GM21526 (cell line): ENCODE data around the gene ACP3.
"Not testable (repeated sequence)": the region's sequence is repeated elsewhere in the genome, so short reads cannot be mapped to it uniquely, and the experiment has no call there.

Experiments
- ATAC-seq: cut with Tn5 transposase; IDR thresholded peaks from one replicate; pipeline ENCODE4 v1.9.1; 2021; ENCODE audit warnings: moderate library complexity; ENCODE audit not compliant: unreplicated experiment, low FRiP score

ACP3 gene

GRCh38 chr3:132354916-132355702 is 37.9 kb downstream of the ACP3 start:
- ATAC-seq: no peak

DNA sequence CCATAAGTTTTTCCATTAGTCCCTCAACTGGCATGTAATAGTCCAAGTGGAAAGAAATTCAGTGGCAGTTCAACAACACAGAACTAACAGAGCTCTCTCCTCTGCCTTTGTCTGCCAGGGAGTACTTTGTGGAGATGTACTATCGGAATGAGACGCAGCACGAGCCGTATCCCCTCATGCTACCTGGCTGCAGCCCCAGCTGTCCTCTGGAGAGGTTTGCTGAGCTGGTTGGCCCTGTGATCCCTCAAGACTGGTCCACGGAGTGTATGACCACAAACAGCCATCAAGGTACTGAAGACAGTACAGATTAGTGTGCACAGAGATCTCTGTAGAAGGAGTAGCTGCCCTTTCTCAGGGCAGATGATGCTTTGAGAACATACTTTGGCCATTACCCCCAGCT is 39.4 kb downstream of the ACP3 start:
- no peak for ATAC-seq

GRCh38 chr3:132360717-132361116 is 43.5 kb downstream of the ACP3 start:
- no peak for ATAC-seq

GRCh38 chr3:132362329-132362728 is 45.1 kb downstream of the ACP3 start:
- no peak for ATAC-seq

DNA sequence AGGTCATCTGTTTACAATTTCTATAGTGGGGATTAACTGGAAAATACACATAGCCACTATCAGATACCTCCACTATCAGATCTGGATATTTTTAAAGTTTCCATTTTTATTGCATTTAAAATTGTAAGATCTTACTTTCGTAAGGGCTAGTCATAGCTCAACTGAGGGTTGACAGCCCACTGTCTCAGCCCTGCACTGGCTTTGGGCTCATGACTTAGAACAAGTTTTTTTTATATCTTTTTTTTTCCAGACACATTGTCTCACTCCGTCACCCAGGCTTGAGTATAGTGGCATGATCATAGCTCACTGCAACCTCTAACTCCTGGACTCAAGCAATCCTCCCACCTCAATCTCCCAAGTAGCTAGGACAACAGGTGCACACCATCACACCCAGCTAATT is 51.3 kb downstream of the ACP3 start:
- no peak for ATAC-seq

- no peak for ATAC-seq
Observed at GRCh38 chr3:132368962-132369361, 51.8 kb downstream of the ACP3 start.

- not testable (repeated sequence) for ATAC-seq
Observed at GRCh38 chr3:132376945-132377354, 59.7 kb downstream of the ACP3 start.

- no peak for ATAC-seq
Observed at GRCh38 chr3:132378048-132378762, 61.0 kb downstream of the ACP3 start.

GRCh38 chr3:132378846-132379245 is 61.6 kb downstream of the ACP3 start:
- ATAC-seq: no peak

DNA sequence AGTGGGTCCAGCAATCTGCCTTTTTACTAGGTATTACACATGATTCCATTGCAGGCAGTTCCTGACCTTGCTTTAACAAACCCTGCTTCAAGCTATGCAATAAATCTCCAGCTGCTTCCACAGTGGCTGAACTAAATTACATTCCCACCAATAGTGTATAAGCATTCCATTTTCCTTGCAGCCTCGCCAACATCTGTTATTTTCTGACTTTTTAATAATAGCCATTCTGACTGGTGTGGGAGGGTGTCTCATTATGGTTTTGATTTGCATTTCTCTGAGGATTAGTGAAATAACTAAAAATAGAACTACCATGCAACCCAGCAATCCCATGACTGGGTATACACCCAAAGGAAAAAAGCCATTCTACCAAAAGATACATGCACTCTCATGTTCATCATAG is 63.7 kb downstream of the ACP3 start:
- no peak for ATAC-seq

DNA sequence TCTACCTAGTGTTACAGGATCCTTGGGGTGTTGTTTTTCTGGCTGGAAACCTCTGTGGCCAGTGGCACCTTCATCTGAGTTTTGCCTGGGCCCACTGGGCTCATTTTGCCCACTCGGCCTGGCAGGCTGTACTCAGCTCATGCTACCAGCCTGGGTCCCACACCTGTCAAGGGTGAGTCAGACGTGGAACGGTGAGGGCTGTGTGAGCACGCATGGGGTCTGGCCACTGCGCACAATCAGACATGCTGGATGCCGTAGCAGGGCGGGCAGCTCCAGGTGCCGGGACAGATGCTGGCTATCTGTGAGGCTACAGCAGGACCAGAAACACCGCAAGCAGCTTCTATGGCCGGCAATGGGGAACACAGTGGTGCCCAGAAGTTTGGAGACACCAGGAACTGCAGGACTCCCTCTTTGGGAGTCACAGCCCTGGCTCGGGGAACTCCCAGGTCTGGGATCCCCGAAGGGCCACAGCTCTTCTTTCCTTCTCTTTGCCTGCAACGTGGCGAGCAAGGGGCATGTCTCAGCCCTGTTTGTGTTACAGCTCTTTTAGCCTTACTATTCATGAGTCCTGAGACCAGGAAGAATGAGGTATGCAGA is 64.2 kb downstream of the ACP3 start:
- no peak for ATAC-seq

- no peak for ATAC-seq
Observed at GRCh38 chr3:132382267-132382666, 65.1 kb downstream of the ACP3 start.

GRCh38 chr3:132382688-132383194 is 65.5 kb downstream of the ACP3 start:
- ATAC-seq: no peak

DNA sequence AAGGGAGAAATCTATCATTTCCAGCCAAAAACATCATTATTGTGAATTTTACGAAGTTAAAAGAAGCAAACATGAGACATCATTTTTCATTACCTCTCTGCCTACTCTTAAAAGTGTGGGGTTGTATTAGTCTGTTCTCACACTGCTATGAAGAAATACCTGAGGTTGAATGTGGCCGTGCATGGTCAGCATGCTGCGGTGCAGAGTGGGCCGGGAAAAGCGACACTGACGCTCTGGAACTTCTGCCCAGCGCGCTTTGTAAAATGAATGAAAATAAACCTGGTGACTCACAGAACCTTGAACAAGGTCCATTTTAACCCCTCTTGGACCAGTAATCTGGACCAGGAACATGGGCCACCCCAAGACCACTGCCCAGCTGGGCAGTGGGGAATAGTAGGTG is 69.1 kb downstream of the ACP3 start:
- no peak for ATAC-seq

GRCh38 chr3:132392675-132393074 is 75.5 kb downstream of the ACP3 start:
- ATAC-seq: not testable (repeated sequence)

GRCh38 chr3:132394320-132394719 is 77.1 kb downstream of the ACP3 start:
- ATAC-seq: no peak

DNA sequence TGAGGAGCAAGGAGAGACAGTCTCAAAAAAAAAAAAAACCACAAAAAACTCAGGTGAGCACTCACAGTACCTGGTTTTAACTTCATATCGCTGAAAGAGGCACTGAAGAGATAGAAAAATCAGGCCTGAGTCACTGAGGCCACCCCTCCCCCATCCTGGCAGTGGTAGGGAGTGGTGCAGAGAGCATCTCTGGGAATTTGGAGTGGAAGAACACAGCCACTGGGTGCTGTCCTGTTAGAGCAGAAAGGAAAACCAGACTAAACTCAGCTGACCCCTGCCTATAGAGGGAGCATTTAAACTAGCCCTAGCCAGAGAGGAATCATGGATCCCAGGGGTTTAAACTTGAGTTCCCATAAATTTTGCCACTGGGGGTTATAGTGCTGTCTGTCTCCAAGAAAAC is 77.9 kb downstream of the ACP3 start:
- no peak for ATAC-seq

DNA sequence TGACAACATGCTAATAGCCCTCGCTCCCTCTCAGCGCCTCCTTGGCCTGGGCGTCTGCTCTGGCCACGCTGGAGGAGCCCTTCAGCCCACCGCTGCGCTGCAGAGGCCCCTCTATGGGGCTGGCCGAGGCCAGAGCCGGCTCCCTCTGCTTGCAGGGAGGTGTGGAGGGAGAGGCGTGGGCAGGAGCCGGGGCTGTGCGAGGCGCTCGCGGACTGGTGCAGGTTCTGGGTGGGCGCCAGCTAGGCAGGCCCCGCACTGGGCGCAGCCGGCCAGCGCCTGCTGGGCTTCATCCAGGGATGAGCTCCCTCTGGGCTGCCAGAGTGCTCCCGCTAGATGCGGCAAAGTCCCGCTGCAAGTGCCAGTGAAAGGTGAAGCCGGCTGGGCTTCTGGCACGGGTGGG is 79.0 kb downstream of the ACP3 start:
- ATAC-seq: no peak

- not testable (repeated sequence) for ATAC-seq
Observed at GRCh38 chr3:132396776-132397175, 79.6 kb downstream of the ACP3 start.

DNA sequence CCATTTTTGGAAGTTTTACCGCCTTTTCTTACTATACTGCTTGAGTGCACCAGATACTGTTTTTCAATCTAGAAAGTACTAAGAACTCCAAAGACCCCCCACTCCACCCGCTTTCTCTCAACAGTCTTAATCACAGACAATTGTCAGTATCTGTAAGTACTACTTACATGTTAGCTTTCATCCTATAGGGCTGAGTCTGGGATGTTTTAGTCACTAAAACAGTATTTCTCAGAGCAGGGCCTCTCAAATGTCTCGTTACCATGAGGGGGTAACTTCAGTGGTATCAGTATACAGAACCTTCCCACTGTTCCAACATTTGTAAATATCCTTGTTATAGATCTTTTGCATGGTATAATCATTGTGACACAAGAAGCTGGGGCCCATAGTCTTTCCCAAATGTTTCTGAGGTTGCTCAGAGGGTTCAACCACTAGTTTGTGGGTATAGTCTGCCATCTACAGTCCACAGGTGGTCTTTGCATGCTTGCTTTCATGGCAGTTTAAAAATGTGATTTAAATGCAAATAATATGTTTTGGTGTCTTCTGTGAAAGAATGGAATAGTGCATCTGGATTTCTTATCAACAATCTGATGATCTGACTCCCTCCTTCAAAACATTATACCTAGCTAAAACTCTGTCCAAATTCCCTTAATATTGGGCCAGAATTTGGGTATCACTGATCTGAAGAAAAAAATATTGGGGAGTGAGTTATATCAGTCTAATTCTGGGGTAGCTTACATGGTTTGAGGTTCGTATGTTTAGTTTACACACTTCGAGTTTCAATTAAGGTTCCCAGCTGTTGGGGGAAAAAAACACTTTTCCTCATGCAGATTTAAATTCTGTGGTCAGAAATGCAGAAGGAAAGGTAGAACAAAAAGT is 82.1 kb downstream of the ACP3 start:
- ATAC-seq: no peak
